ENCODE data around the gene IL17RC. TPM values are rescaled to one million over a fixed set of nuclear protein-coding genes. Genes with fewer than 3 reads are reported as not detected.
A peak's percentile ranks its signal among the peaks of the same experiment; 100 is the strongest.

IL17RC gene
- polyA plus RNA-seq, 1 experiment = 17.3 TPM

DNA sequence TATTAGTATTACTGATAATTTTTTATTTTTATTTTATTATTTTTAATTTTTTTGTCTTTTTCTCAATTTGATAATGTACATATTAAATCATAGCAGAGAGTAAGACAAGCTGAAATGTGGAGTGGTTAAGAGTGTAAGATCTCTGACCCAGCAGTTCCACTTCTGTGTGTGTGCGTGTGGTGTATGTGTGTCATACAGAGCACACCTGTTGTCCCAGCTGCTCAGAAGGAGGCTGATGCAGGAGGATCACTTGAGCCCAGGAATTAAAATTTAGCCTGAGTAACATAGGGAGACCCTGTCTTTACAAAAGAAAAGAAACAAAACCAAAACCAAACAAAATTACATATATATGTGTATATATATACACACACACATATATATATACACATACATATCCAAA is 35.5 kb upstream of the IL17RC start:
- ChIA-PET CTCF (interaction anchor here (0.6 to 0.7 kb wide), 2 partner anchors 7 to 14 kb away, joined by 4 to 5 read pairs; no protein-coding TSS in a partner anchor), POLR2A (interaction anchor here (0.7 kb wide), 1 partner anchor 10 kb away, joined by 3 read pairs; no protein-coding TSS in a partner anchor)
- DNase-seq (ENCODE audit: low read depth, low spot score) = no peak
- Histone ChIP-seq H3K27me3 (ENCODE audit: control insufficient read depth, insufficient read depth, low read length) (no peaks in the 10 kb centered on the region), H3K27ac (ENCODE audit: low read depth, low read length) (no peak overlapping the region), H3K9me3 (ENCODE audit: control insufficient read depth, insufficient read depth, low read length) (no peaks in the 10 kb centered on the region), H3K4me3 (ENCODE audit: low read depth, low read length) (no peak overlapping the region)
- TF ChIP-seq, protein P1, sequence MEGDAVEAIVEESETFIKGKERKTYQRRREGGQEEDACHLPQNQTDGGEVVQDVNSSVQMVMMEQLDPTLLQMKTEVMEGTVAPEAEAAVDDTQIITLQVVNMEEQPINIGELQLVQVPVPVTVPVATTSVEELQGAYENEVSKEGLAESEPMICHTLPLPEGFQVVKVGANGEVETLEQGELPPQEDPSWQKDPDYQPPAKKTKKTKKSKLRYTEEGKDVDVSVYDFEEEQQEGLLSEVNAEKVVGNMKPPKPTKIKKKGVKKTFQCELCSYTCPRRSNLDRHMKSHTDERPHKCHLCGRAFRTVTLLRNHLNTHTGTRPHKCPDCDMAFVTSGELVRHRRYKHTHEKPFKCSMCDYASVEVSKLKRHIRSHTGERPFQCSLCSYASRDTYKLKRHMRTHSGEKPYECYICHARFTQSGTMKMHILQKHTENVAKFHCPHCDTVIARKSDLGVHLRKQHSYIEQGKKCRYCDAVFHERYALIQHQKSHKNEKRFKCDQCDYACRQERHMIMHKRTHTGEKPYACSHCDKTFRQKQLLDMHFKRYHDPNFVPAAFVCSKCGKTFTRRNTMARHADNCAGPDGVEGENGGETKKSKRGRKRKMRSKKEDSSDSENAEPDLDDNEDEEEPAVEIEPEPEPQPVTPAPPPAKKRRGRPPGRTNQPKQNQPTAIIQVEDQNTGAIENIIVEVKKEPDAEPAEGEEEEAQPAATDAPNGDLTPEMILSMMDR (IDR thresholded peaks at IDR 0.05; ENCODE audit: low read depth, low read length) = no peak

DNA sequence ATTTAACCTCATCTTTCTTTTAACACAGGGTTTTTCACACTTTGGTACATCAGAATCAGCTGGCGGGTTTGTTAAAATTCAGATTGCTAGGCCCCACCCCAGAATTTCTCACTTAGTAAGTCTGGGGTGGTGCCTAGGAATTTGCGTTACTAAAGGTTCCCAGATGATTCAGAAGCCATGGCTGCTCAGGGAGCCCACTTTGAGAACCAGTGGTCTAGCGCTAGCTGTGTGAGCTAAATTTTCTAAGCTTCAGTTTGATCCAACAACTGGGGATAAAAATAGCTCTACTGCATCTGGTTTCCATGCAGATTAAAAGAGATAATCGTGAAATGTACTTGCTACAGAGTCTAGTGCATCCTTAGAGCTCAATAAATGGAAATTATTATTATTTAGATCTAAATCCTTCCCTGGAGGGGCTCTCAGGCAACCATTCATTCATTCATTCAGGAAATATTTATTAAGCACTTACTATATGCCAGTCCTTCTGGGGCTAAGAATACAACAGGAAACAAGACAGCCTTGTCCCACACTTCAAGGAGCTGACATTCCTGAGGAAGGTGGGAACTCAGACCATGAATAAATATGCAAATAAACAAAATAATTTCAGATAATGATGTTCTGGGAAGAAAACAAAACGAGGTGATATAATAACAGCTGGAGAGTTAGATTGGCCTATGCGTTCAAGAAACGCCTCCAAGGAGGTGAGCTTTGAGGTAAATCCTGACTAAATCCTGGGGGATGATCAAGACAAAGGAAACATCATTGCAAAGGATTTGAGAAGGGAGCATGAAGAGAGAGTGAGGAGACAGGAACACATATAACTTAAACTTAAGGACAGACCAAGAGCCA is 33.0 kb upstream of the IL17RC start:
- Histone ChIP-seq H3K27me3 (ENCODE audit: control insufficient read depth, insufficient read depth, low read length) (no peaks in the 10 kb centered on the region), H3K4me3 (ENCODE audit: low read depth, low read length) (no peak overlapping the region), H3K9me3 (ENCODE audit: control insufficient read depth, insufficient read depth, low read length) (no peaks in the 10 kb centered on the region), H3K27ac (ENCODE audit: low read depth, low read length) (peak overlapping the region; percentile 39)
- no peak for DNase-seq (ENCODE audit: low read depth, low spot score)
- TF ChIP-seq, protein P1 (IDR thresholded peaks at IDR 0.05; ENCODE audit: low read depth, low read length) = no peak
- ChIA-PET POLR2A (interaction anchor here (0.6 to 1.1 kb wide), 2 partner anchors 13 to 20 kb away, joined by 4 to 5 read pairs; no protein-coding TSS in a partner anchor), CTCF (interaction anchor here (0.6 to 1.6 kb wide), 4 partner anchors 10 to 355 kb away, joined by 3 to 6 read pairs (median 4); no protein-coding TSS in a partner anchor)

DNA sequence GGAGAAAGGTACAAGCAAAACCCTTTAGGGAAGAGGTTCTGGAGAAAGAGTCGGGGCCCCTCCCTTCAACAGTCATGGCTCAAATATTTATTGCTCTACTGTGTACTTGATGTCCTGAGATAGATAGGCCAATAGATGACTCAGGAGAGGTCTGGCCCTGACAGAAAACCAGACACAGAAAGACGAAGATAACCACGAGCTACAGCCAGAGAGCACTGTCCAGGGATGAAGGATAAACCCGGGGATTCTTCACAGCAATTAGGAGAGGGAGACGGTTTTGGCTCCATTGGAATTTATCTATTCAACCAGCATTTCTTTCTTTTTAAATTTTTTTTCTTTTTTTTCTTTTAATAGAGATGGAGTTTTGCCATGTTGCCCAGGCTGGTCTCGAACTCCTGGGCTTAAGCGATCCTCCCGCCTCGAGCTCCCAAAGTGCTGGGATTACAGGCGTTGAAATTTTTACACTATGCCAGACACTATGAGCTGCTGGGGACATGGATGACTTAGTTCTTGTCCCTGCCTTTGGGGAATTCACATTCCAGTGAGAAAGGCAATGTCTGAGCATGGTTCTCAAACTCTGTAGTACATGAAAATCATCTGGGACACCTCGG is 32.2 kb upstream of the IL17RC start:
- H3K27ac ChIP-seq (ENCODE audit: low read depth, low read length) = peak overlapping the region; percentile 39
- no peaks in the 10 kb centered on the region for H3K27me3 ChIP-seq (ENCODE audit: control insufficient read depth, insufficient read depth, low read length)
- no peaks in the 10 kb centered on the region for H3K9me3 ChIP-seq (ENCODE audit: control insufficient read depth, insufficient read depth, low read length)
- DNase-seq (ENCODE audit: low read depth, low spot score) = no peak
- ChIA-PET POLR2A (interaction anchor here (0.6 to 1.1 kb wide), 3 partner anchors 10 to 20 kb away, joined by 4 to 5 read pairs (median 4); no protein-coding TSS in a partner anchor), CTCF (interaction anchor here (1.0 to 1.6 kb wide), 2 partner anchors 36 to 48 kb away, joined by 4 to 6 read pairs; no protein-coding TSS in a partner anchor)
- TF ChIP-seq, protein P1 (IDR thresholded peaks at IDR 0.05; ENCODE audit: low read depth, low read length) = no peak
- no peak overlapping the region for H3K4me3 ChIP-seq (ENCODE audit: low read depth, low read length)

DNA sequence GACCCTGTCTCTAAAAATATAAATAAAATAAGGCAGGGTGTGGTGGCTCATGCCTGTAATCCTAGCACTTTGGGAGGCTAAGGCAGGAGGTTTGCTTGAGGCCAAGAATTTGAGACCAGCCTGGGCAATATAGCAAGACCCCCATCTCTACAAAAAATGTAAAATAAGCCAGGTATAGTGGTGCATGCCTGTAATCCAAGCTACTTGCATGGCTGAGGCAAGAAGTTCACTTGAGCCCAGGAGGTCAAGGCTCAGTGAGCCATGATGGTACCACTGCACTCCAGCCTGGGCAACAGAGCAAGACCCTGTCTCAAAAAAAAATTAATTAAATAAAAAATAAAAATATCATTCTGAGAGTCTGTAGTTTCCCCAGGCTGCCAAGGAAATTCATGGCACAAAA is 30.6 kb upstream of the IL17RC start:
- no peaks in the 10 kb centered on the region for H3K27me3 ChIP-seq (ENCODE audit: control insufficient read depth, insufficient read depth, low read length)
- TF ChIP-seq, protein P1 (IDR thresholded peaks at IDR 0.05; ENCODE audit: low read depth, low read length) = no peak
- CTCF ChIA-PET = no interaction called here
- no peak overlapping the region for H3K4me3 ChIP-seq (ENCODE audit: low read depth, low read length)
- no peak for DNase-seq (ENCODE audit: low read depth, low spot score)
- no peak overlapping the region for H3K27ac ChIP-seq (ENCODE audit: low read depth, low read length)
- POLR2A ChIA-PET = interaction anchor here (0.6 kb wide), 1 partner anchor 60 kb away, joined by 3 read pairs; no protein-coding TSS in a partner anchor
- H3K9me3 ChIP-seq (ENCODE audit: control insufficient read depth, insufficient read depth, low read length) = no peaks in the 10 kb centered on the region; the same call in 1 of the 2 replicates

Data from AG04450 (cell line).